Kidney epithelial cell (primary cell): ENCODE results near the gene CHN1. TPM values are rescaled to one million over a fixed set of nuclear protein-coding genes. Genes with fewer than 3 reads are reported as not detected.

ENCODE experiments used
- DNase-seq: peaks from one replicate; pipeline ENCODE4 v3.0.0-alpha.2; 2010; ENCODE audit warnings: low read depth
- H3K27me3 ChIP-seq: 2 replicates; pipeline ENCODE4 v1.6.0; 2011; ENCODE audit warnings: low read length; ENCODE audit not compliant: control insufficient read depth, insufficient read depth
- H3K36me3 ChIP-seq: 2 replicates; pipeline ENCODE4 v1.5.1; 2011; ENCODE audit warnings: low read length; ENCODE audit not compliant: control insufficient read depth, insufficient read depth
- H3K4me3 ChIP-seq: 2 replicates; pipeline ENCODE4 v1.5.1; 2011; ENCODE audit warnings: low read depth, mild to moderate bottlenecking, control low read depth, low read length
- total RNA-seq: library from RNA; depleted of rRNA; stranded (reverse); fragments of >200 nt; gene quantifications from 2 replicates; pipeline ENCODE4 v1.2.3, GENCODE V29; 2015
- TF ChIP-seq, protein P1 (sequence below): IDR thresholded peaks from 2 replicates; pipeline ENCODE4 v1.5.1; 2011; ENCODE audit warnings: mild to moderate bottlenecking, moderate library complexity, low read length, control low read depth, inconsistent platforms; ENCODE audit not compliant: insufficient read depth, poor library complexity, severe bottlenecking

Gene CHN1
- total RNA-seq, 1 donor from 2014 or later: 19.3 TPM

GRCh38 chr2:175027755-175028154 lies 22.6 kb upstream of the CHN1 start:
- DNase-seq: no peak
- TF ChIP-seq, protein P1, sequence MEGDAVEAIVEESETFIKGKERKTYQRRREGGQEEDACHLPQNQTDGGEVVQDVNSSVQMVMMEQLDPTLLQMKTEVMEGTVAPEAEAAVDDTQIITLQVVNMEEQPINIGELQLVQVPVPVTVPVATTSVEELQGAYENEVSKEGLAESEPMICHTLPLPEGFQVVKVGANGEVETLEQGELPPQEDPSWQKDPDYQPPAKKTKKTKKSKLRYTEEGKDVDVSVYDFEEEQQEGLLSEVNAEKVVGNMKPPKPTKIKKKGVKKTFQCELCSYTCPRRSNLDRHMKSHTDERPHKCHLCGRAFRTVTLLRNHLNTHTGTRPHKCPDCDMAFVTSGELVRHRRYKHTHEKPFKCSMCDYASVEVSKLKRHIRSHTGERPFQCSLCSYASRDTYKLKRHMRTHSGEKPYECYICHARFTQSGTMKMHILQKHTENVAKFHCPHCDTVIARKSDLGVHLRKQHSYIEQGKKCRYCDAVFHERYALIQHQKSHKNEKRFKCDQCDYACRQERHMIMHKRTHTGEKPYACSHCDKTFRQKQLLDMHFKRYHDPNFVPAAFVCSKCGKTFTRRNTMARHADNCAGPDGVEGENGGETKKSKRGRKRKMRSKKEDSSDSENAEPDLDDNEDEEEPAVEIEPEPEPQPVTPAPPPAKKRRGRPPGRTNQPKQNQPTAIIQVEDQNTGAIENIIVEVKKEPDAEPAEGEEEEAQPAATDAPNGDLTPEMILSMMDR: no peak
- no peak overlapping the region for H3K4me3 ChIP-seq

DNA sequence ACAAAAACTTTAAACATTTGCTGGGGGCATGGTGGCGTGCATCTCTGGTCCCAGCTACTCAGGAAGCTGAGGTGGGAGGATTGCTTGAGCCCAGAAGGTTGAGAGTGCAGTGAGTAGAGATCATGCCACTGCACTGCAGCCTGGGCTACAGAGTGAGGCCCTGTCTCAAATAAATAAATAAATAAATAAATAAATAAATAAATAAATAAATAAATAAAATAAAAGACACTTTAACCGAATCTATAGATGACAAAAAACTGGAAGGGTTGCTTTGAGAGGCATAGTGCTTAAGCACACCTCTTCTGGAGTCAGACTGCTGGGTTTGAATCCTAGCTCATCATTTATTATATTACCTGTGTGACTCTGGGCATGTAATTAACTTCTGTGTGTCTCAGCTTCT lies 21.2 kb upstream of the CHN1 start:
- no peak for DNase-seq
- TF ChIP-seq, protein P1: no peak
- H3K27me3 ChIP-seq: no peaks in the 10 kb centered on the region
- no peaks in the 10 kb centered on the region for H3K36me3 ChIP-seq
- H3K4me3 ChIP-seq: no peak overlapping the region

More at GRCh38 chr2:175027755-175028154, 22.6 kb upstream of the CHN1 start:
- Histone ChIP-seq H3K36me3 (no peaks in the 10 kb centered on the region), H3K27me3 (no peaks in the 10 kb centered on the region)

- TF ChIP-seq, protein P1: no peak
- Histone ChIP-seq H3K36me3 (no peaks in the 10 kb centered on the region), H3K4me3 (no peak overlapping the region), H3K27me3 (no peaks in the 10 kb centered on the region)
- DNase-seq: no peak
These were observed 20.8 kb upstream of the CHN1 start for GRCh38 chr2:175025946-175026345.

GRCh38 chr2:175025233-175025632 lies 20.1 kb upstream of the CHN1 start:
- Histone ChIP-seq H3K36me3 (no peaks in the 10 kb centered on the region), H3K4me3 (no peak overlapping the region), H3K27me3 (no peaks in the 10 kb centered on the region)
- TF ChIP-seq, protein P1: no peak
- DNase-seq: no peak

DNA sequence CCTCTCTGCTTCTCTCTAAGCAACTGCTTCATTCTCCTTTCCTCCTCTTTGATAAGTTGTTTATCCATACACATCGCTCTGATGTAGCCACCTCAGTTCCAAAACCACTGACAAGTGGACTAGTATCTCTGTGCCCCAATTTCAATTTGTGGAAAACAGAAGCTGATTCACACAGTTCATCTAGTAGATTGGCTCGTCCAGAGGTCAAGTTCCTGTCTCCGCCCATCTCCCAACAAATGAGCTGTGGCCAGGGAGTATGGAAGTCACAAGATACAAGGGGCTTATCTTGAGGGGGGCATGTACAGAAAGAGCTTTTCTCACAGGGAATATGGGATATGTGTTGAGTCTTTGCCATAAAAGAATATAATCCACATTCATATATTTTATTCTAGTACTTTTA lies 17.7 kb upstream of the CHN1 start:
- DNase-seq: no peak
- Histone ChIP-seq H3K36me3 (no peaks in the 10 kb centered on the region), H3K4me3 (no peak overlapping the region), H3K27me3 (no peaks in the 10 kb centered on the region)
- TF ChIP-seq, protein P1: no peak

DNA sequence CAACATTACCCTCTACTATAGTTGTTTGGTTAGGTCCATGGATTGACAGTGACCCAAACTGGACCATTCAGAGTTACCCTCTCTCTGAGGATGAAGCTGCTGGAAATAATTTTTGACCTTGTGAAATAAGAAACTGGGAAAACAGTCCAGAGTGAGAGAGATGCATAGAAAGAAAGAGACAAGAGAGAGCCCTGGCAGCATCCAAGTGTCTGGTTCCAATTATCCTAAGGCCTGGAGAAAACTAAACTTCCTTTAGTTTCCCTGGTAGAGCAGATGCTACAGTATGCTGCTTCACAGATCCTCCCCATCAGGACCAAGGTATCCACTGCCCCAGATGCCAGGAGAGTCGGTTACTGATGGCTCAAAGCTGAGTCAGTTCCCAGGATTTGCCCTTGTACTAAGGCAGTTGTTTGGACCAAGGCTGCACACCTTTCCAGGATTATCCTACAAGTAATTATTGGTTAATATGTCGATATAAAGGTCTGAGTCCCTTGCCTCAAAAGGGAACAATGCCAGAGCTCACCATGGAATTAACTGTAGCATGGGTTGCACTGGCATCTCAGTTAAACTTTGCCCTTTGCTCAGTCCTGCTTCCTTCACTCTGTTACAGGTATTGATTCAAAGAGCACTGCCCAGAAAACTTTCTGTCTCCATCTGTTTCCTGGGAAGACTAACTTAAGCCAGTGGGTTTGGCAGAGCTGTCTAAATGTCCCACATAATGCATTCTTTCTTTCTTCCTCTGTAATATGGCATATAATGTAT lies 14.6 kb upstream of the CHN1 start:
- no peak for DNase-seq
- no peaks in the 10 kb centered on the region for H3K27me3 ChIP-seq

More for the DNA sequence above, 14.6 kb upstream of the CHN1 start:
- no peaks in the 10 kb centered on the region for H3K36me3 ChIP-seq
- TF ChIP-seq, protein P1: no peak
- H3K4me3 ChIP-seq: no peak overlapping the region
